Thyroid gland (tissue), 4 donors: ENCODE measurements around the gene UNC45B. TPM values are rescaled to one million over a fixed set of nuclear protein-coding genes. Genes with fewer than 3 reads are reported as not detected.
"Not testable (repeated sequence)": the region's sequence is repeated elsewhere in the genome, so short reads cannot be mapped to it uniquely, and the experiment has no call there.

Experiments used
- DNase-seq, 2 donors: peaks; one replicate each; pipeline ENCODE4 v3.0.0-alpha.2; 2019
- H3K27ac ChIP-seq, 3 donors: fragments of 200-600 bp; sonication (generic); 1 replicate in 2 of 3; 2 replicates in 1 of 3; pipeline ENCODE4 v1.5.1; 2016 to 2019; ENCODE audit warnings: mild to moderate bottlenecking in 1 of 3, moderate library complexity in 1 of 3
- H3K27me3 ChIP-seq: fragments of 200-600 bp; sonication (generic); one replicate; pipeline ENCODE4 v1.5.1; 2019
- H3K36me3 ChIP-seq, 2 donors: fragments of 200-600 bp; sonication (generic); one replicate each; pipeline ENCODE4 v1.5.1; 2016 to 2019
- H3K4me1 ChIP-seq, 2 donors: fragments of 200-600 bp; sonication (generic); one replicate each; pipeline ENCODE4 v1.5.1; 2017 to 2019
- H3K4me3 ChIP-seq, 3 donors: fragments of 200-600 bp; sonication (generic); replicated peaks in 1 of 3; 1 replicate in 2 of 3; 2 replicates in 1 of 3; pipeline ENCODE4 v1.5.1; 2016; ENCODE audit warnings: mild to moderate bottlenecking in 1 of 3
- H3K9me3 ChIP-seq: fragments of 200-600 bp; sonication (generic); one replicate; pipeline ENCODE4 v1.5.1; 2017
- CTCF ChIP-seq, 6 experiments: fragments of 200-600 bp in 3 of 6; fragments of 450-650 bp in 3 of 6; sonication (generic) in 3 of 6; IDR thresholded peaks; one replicate each; pipeline ENCODE4 v1.5.1; 2016 to 2019; ENCODE audit warnings: antibody characterized with exemption in 6 of 6, mild to moderate bottlenecking in 2 of 6, inconsistent platforms in 1 of 6, moderate library complexity in 1 of 6
- POLR2A ChIP-seq, 2 donors: fragments of 450-650 bp; IDR thresholded peaks; one replicate each; pipeline ENCODE4 v1.6.1; 2017; ENCODE audit warnings: antibody characterized with exemption in 2 of 2, mild to moderate bottlenecking in 2 of 2, moderate library complexity in 1 of 2
- WGBS, 2 donors: methylation state at CpG; one replicate each; pipeline ENCODE4 v1.1.5; 2017; 5-methylcytosine and 5-hydroxymethylcytosine counted together
- intact Hi-C: fragments of 100-400 bp; cut with DNase I; formaldehyde crosslinking; loops from one replicate; pipeline ENCODE4 v1.15.1; 2023
- total RNA-seq, 4 donors: library from RNA; depleted of rRNA; stranded (reverse); fragments of >200 nt; gene quantifications; one replicate each; pipeline ENCODE4 v1.2.3, GENCODE V29; 2016

The UNC45B gene
- total RNA-seq, 4 donors from 2014 or later = not detected

- Histone ChIP-seq H3K36me3 (no peaks in the 10 kb centered on the region), H3K27me3 (no peaks in the 10 kb centered on the region), H3K9me3 (no peaks in the 10 kb centered on the region), H3K4me3 (no peak overlapping the region), H3K27ac (no peak overlapping the region), H3K4me1 (no peaks in the 10 kb centered on the region)
- WGBS, 2 donors = 67 to 72% methylated on average over 16 to 18 of the region's 18 CpGs
- no peak for DNase-seq
- no peak for TF ChIP-seq POLR2A (IDR thresholded peaks at IDR 0.05)
- TF ChIP-seq CTCF (IDR thresholded peaks at IDR 0.05) = peak in 1 of 6 experiments; percentile 8
- intact Hi-C loops = loop anchor here (10.0 kb wide), 1 partner anchor 364 kb away; the partner anchor contains the start of gene SLFN12L
Observed at GRCh38 chr17:35170968-35171771, 23.6 kb downstream of the UNC45B start.

DNA sequence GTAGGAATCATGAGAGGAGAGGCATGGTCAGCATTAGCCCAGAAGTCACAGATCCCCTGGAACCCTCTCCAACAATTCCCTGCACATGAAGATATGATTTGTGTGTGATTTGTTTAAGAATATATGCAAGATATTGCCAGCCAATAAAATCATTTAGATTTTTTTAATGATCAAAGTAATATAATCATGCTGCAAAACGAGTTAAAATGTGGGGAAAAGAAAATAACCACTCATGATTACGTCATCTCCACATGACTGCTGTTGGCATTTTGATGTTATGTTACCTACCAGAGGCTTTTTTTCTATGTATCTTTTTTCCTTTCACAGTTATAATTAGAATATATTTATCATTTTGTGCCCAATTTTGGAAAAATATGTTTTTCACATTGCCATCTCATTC lies 24.2 kb downstream of the UNC45B start:
- no peak overlapping the region for H3K27ac ChIP-seq
- intact Hi-C loops = loop anchor here (10.0 kb wide), 1 partner anchor 363 kb away; the partner anchor contains the start of gene SLFN12L
- H3K4me1 ChIP-seq = no peaks in the 10 kb centered on the region
- DNase-seq = no peak
- no peaks in the 10 kb centered on the region for H3K9me3 ChIP-seq
- no peak for TF ChIP-seq CTCF (IDR thresholded peaks at IDR 0.05)
- no peak for TF ChIP-seq POLR2A (IDR thresholded peaks at IDR 0.05)
- no peak overlapping the region for H3K4me3 ChIP-seq
- no peaks in the 10 kb centered on the region for H3K27me3 ChIP-seq
- WGBS, 2 donors = 51 to 54% methylated on average over 2 of the region's 2 CpGs
- H3K36me3 ChIP-seq = no peaks in the 10 kb centered on the region

GRCh38 chr17:35172321-35172720 lies 24.7 kb downstream of the UNC45B start:
- H3K27me3 ChIP-seq, H3K9me3 ChIP-seq, H3K27ac ChIP-seq, H3K4me1 ChIP-seq, H3K36me3 ChIP-seq, H3K4me3 ChIP-seq, DNase-seq: not testable (repeated sequence)
- WGBS, 2 donors = 72 to 73% methylated on average over 3 of the region's 3 CpGs
- intact Hi-C loops = loop anchor here (10.0 kb wide), 1 partner anchor 362 kb away; the partner anchor contains the start of gene SLFN12L

- TF ChIP-seq POLR2A (IDR thresholded peaks at IDR 0.05) (no peak), CTCF (IDR thresholded peaks at IDR 0.05) (no peak)
- WGBS, 2 donors = 81% methylated on average over 2 of the region's 2 CpGs
- no peaks in the 10 kb centered on the region for H3K4me1 ChIP-seq
- no peaks in the 10 kb centered on the region for H3K27me3 ChIP-seq
- no peak for DNase-seq
- intact Hi-C loops = loop anchor here (10.0 kb wide), 1 partner anchor 360 kb away; the partner anchor contains the start of gene SLFN12L
- no peaks in the 10 kb centered on the region for H3K9me3 ChIP-seq
- H3K4me3 ChIP-seq = no peak overlapping the region
- no peaks in the 10 kb centered on the region for H3K36me3 ChIP-seq
- H3K27ac ChIP-seq = no peak overlapping the region
Observed at GRCh38 chr17:35174835-35175334, 27.3 kb downstream of the UNC45B start.

GRCh38 chr17:35175638-35176415 lies 28.2 kb downstream of the UNC45B start:
- intact Hi-C loops = loop anchor here (10.0 kb wide), 1 partner anchor 359 kb away; the partner anchor contains the start of gene SLFN12L
- Histone ChIP-seq H3K27me3 (no peaks in the 10 kb centered on the region), H3K27ac (no peak overlapping the region), H3K4me3 (no peak overlapping the region), H3K36me3 (no peaks in the 10 kb centered on the region), H3K4me1 (no peaks in the 10 kb centered on the region), H3K9me3 (no peaks in the 10 kb centered on the region)
- no peak for DNase-seq
- no peak for TF ChIP-seq POLR2A (IDR thresholded peaks at IDR 0.05)
- no peak for TF ChIP-seq CTCF (IDR thresholded peaks at IDR 0.05)
- WGBS, 2 donors = 75 to 87% methylated on average over 8 to 9 of the region's 9 CpGs
